ENCODE results near the gene NAB2.

DNA sequence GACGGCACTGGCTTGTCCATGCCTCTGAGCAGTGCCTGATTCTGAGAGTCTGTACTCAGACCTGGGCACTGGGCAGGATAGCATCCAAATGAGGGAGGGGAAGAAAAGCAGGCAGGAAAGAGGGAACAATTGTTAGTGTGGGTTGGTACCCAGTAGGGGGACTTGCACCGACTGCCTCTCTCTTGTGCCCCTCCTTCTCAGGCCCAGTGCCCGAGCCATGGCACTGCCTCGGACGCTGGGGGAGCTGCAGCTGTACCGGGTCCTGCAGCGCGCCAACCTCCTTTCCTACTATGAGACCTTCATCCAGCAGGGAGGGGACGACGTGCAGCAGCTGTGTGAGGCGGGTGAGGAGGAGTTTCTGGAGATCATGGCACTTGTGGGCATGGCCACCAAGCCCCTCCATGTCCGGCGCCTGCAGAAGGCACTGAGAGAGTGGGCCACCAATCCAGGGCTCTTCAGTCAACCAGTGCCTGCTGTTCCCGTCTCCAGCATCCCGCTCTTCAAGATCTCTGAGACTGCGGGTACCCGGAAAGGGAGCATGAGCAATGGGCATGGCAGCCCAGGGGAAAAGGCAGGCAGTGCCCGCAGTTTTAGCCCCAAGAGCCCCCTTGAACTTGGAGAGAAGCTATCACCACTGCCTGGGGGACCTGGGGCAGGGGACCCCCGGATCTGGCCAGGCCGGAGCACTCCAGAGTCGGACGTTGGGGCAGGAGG lies 2.2 kb downstream of the NAB2 start:
- no peak for TF ChIP-seq EZH2 (IDR thresholded peaks at IDR 0.05; ENCODE audit: insufficient read depth, poor library complexity, severe bottlenecking)
- no peak for TF ChIP-seq EZH2phosphoT487 (IDR thresholded peaks at IDR 0.05; ENCODE audit: insufficient read depth, low read depth)

All from GM23248 (cell line).